Myocyte (in vitro differentiated cells): ENCODE data around the gene PTPRS. TPM values are rescaled to one million over a fixed set of nuclear protein-coding genes. Genes with fewer than 3 reads are reported as not detected.
"Not testable (repeated sequence)": the region's sequence is repeated elsewhere in the genome, so short reads cannot be mapped to it uniquely, and the experiment has no call there.

ENCODE experiments used
- DNase-seq: peaks from one replicate; pipeline ENCODE4 v3.0.0-alpha.2; 2012; ENCODE audit warnings: low read depth
- total RNA-seq: library from RNA; depleted of rRNA; stranded (reverse); fragments of >200 nt; gene quantifications from 2 replicates; pipeline ENCODE4 v1.2.3, GENCODE V29; 2014

PTPRS gene
- total RNA-seq, 1 donor from 2014 or later, result 104 TPM

DNA sequence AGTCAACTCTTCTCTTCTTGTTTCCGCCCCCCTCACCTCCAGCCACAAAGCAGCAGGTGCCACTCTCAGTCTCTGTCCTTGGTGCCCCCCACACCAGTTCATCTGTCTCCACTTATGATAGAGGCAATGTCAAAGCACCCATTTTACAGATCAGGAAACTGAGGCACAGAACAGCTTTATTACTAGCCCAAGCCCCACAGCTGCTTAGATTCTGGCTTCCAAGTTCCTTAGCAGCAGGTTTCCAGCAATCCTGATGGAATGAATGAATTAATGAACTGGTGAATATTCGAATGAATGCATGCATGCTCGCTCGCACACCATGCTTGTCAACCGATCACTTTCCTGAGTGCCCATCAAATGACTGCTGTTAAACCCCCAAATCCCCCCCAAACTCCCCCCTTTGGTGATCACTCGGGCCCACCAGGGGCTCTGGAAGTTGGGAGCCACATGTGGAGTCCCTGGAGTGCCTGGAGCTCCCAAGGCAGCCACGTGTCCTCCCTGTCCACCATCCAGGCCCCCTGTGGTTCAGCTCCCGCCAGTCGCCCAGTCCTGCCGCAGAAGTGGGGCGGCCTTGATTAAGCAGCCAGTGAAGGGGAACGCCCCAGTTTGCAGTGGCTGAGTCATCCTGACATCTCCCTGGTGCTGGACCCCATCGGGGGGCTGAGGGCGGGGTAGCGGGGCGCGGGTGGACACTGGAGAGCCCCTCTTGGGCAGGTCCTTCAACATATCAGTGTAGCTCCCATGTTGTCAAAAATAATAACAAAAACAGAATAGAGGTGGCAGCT is 6.8 kb downstream of the PTPRS start:
- no peak for DNase-seq

DNA sequence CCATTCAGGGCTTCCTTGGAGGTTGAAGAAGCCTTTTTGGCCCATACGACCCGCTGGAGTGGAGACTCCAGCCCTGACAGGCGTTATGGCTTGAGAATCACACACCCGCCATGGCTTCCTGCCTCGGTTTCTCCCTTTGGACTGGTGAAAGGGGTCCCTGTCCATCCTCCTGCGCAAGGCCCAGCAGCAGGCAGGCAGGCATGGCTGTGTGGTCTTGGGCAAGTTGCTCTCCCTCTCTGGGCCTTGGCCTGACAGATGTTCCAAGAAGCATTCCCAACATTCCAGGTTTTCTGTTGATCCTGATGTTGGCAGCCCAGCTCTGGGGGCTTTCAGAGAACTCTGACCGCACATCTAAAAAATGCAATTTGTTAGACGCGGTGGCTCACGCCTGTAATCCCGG is 8.1 kb downstream of the PTPRS start:
- DNase-seq, result no peak

DNA sequence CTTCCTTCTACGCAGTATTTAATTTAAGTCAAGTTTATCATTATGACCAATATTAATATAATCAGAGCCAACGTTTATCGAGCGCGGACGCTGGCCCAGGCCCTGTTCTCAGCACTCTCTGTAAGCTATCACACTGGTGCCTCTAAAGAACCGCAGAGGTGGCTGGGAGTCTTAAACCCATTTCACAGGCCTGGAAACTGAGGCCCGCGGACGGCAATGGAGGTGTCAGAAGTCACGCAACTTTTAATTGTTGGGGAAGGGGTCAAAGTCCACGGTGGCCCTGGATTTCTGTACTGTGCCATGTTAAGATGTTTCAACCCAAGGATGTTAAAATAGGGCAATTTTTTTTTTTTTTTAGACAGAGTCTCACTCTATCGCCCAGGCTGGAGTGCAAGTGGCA is 8.8 kb downstream of the PTPRS start:
- DNase-seq, result no peak

DNA sequence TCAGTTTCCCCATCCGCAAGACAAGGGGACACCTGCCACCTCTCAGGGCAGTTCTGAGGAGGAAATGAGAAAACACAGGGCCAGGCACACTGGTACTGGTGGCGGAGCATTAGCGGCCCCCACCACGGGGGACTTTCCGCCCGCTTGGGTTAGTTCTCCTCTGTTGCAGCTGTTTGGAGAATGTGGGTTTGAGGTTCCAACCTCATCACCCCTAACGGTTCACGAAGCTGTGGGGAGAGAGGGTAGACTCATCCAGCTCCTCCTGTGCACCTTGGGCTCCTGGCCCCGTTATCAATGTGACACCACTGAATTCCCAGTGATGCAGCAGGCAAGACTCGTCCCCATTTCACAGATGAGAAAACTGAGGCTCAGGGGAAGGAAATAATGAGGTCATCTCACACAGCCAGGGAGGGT is 10.3 kb downstream of the PTPRS start:
- DNase-seq, result no peak

DNA sequence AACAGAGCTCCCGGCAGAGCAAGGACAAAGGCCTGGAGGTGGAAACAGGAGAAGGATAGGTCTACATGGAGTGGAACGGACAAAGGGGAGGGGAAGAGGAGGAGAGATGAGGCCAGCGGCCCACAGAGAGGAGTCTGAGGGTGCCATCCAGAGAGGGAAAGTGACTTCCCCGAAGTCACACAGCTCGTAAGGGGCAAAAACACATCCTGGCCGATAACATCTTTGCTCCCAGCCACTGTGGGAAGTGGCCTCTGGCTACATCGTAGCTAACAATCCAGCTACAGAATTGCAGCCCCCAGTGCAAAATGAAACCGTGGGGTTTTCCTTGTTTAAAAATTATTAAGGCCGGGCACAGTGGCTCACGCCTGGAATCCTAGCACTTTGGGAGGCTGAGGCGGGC is 11.5 kb downstream of the PTPRS start:
- no peak for DNase-seq

DNA sequence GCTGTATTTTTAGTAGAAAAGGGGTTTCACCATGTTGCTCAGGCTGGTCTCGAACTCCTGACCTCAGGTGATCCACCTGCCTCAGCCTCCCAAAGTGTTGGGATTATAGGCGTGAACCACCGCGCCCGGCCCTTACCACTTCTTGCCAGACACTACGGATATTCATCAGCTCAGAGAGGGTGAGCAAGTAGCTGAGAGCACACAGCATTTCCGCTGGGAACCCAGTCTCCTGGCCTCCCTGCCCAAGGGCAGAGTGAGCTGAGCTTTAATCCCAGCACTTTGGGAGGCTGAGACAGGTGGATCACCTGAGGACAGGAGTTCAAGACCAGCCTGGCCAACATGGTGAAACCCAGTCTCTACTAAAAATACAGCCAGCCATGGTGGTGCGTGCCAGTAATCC is 12.2 kb downstream of the PTPRS start:
- DNase-seq, result not testable (repeated sequence)

DNA sequence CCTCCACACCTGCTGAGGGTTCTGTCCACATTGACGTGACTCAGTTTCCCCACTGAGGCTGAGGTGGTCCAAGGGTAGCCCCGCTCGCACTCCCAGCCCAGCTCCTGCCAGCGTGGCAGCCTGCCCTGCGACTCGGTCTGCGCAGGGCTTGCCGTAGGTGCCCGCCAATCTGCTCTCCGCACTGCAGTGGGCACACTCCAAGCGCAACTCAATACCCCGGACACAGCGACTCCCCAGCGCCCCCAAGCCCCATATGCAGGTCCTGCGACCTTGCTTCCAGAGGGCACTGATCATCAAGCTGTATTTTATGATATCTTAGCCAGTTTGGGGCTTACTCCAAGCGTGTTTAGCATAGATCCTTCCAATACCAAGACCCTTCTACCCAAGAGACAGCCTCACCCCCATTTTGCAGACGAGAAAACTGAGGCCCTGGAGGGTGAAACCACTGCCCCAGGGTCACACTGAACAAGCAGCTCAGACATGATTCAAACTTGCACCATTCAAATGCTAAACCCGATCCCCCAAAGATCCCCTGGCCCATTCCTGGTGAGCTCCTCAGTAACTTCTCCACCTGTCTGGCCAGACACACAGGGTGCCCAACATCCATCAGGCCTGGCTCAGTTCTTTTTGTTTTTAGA is 13.5 kb downstream of the PTPRS start:
- DNase-seq, result no peak

DNA sequence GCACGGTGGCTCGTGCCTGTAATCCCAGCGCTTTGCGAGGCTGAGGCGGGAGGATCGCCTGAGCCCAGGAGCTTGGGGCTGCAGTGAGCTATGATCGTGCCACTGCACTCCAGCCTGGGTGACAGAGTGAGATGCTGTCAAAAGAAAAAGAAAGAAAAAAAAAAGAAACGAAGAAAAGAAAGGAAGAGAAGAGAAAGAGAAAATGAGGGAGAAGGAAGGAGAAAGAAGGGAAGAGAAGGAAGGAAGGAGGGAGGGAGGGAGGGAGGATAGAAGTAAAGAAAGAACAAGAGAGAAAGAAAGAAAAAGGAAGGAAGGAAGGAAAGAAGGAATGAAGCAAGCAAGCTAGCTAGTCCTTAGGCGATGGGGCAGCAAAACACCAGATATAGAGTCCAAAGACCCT is 14.1 kb downstream of the PTPRS start:
- DNase-seq, result no peak

DNA sequence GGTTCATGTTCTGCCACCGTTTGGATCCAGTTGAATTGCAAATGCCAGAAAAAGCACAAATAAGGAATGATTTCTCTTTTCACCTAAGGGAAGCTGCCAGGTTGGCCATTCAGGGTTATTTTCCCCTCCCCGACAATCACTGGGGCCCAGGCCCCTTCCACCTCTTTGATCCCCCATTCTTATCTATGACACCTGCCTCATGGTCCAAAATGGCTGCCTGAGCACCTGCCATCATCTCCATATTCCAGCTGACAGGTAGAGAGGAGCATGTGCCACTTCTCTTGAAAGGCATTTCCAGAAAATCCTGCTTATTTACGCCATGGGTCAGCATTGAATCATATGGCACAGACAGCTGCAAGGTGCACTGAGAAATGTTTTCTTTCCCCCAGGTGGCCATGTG is 15.7 kb downstream of the PTPRS start:
- no peak for DNase-seq

DNA sequence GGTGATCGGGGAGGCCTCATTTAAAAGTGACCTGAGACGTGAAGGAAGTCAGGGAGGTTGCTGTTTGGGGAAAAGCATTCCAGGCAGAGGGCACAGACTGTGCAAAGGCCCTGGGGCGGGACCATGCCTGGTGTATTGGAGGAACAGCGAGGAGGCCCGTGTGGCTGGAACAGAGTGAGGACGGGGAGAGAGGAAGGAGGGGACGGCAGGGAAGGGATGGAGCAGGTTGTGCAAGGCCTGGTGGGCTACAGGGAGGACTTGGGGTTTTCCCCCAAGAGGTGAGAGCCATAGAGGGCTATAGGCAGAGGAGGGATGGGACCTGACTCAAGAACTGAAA is 17.2 kb downstream of the PTPRS start:
- no peak for DNase-seq

DNA sequence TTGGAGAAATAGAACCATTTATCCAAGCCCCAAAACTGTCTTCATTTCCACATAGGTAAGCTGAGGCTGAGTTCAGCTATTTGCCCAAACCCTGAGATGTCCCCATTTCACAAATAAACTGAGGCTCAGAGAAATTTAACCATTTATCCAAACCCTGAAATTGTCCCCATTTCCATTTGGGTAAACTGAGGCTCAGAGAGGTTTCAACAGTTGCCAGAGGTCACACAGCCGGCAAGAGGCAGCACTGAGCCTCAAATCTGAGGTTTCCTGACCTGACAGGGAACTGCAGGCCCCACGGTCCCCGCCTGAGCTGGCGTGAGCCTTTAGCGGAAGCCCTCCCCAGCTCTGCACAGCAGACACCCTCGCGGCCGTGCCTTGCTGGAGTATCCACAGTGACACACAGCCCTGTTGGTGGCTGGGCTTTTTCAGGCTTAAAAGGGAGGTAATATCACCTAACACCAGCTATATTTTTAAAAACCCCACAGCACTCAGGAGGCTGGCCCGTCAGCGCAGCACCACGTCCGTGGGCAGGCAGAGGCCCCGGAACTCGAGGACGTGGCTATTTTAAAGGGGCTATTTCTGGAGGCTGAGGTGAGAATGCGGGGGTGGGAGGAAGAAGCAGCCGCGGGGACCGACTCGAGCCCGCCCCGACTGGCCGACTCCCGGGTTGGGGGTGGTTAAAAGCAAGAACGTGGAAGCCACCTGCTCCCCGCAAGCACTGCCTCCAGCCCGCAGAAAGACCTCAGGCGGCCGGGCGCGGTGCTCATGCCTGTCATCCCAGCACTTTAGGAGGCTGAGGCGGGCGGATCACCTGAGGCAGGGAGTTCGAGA is 18.5 kb downstream of the PTPRS start:
- peak; percentile 87 for DNase-seq

DNA sequence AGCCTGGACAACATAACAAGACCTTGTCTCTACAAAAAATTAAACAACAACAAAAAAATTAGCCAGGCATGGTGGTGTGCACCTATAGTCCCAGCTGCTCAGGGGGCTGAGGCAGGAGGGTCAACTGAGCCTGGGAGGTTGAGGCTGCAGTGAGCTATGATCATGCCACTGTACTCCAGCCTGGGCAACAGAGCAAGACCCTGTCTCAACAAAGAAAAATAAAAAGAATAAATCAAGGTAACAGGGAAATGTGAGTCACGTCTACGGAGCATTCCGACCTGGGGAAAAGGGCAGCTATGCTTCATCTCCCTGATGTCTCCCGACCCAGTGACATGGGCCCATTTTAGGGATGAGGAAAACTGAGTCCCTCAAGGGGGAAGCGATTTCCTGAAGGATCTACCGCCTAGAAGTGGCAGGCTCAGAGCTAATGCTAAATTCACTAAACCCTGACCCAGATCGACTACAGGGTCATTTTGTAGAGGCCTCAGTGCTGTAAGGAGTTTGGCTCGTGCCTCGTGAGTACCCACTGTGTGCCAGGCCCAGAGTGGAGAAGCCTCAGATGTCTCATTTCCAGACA is 19.5 kb downstream of the PTPRS start:
- DNase-seq, result no peak

DNA sequence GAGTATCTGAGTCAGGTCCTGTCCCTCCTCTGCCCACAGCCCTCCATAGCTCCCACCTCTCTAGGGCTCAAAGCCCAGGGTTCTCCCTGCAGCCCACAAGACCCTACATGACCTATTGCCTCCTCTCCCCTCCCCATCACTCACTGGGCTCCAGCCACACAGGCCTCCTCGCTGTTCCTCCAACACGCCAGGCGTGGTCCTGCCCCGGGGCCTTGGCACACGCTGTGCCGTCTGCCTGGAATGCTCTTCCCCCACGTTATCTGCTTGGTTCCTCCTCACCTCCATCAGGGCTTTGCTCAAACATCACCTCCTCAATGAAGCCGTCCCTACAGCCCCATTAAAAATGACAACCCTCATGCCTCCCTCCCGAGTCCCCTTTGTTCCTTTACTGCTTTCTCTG is 21.1 kb downstream of the PTPRS start:
- DNase-seq, result no peak

DNA sequence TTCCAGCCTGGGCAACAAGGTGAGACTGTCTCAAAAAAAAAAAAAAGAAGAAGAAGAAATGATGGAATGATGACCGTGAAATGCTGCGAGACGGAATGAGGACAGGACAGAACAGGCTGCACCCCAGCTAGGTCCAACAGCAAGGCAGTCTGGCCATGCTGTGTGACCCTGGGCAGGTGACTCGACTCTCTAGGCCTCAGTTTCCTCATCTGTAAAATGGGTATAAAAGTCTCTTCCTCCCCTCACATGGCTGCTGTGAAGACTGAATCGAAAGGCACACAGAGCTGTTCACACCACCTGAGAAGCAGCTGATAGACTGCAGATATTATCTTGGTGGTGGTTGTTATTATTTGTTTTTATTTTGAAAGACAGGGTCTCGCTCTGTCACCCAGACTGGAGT is 22.3 kb downstream of the PTPRS start:
- DNase-seq, result no peak

DNA sequence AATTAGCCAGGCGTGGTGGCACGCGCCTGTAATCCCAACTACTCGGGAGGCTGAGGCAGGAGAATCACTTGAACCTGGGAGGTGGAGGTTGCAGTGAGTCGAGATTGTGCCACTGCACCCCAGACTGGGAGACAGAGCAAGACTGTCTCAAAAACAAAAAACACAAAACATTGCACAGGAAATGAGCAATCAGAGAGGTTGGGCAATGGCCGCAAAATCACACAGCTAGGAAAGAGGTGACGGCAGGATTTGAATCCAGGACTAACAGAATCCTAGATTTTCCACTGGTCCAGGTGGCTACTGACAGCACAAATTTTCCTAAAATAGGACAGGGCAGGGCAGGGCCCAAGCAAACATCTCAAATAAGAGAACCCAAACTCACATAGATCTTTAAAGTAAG is 23.3 kb downstream of the PTPRS start:
- DNase-seq, result no peak

DNA sequence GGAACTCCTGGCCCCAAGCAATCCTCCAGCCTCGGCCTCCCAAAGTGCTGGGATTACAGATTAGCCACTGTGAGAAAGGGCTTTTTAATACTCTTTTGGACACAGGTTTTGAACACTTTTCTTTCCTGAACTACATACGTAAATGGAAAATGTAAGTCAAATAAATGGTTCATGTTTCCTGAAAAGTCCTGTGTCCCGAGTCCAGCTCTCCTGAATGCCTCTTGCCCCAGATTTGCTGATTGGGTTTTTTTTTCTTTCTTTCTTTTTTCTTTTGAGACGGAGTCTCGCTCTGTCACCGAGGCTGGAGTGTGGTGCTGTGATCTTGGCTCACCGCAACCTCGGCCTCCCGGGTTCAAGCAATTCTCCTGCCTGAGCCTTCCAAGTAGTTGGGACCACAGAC is 24.5 kb downstream of the PTPRS start:
- DNase-seq, result no peak

DNA sequence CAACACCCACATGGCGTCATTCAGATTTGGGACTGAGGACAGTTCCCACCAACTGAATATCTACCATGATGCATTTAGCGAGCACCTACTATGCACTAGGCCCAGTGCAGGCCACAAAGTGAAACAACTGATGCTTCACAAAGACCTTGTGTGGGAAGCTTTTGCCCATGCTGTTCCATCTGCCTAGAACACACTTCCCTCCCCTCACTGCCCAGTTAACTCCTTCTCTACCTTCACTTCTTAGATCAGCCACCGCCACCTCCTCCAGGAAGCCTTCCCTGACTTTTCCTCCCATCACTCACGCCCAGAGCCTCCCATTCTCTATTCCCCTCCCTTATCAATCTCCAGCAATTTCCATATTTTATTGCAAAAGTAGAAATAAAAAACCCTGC is 25.7 kb downstream of the PTPRS start:
- no peak for DNase-seq

DNA sequence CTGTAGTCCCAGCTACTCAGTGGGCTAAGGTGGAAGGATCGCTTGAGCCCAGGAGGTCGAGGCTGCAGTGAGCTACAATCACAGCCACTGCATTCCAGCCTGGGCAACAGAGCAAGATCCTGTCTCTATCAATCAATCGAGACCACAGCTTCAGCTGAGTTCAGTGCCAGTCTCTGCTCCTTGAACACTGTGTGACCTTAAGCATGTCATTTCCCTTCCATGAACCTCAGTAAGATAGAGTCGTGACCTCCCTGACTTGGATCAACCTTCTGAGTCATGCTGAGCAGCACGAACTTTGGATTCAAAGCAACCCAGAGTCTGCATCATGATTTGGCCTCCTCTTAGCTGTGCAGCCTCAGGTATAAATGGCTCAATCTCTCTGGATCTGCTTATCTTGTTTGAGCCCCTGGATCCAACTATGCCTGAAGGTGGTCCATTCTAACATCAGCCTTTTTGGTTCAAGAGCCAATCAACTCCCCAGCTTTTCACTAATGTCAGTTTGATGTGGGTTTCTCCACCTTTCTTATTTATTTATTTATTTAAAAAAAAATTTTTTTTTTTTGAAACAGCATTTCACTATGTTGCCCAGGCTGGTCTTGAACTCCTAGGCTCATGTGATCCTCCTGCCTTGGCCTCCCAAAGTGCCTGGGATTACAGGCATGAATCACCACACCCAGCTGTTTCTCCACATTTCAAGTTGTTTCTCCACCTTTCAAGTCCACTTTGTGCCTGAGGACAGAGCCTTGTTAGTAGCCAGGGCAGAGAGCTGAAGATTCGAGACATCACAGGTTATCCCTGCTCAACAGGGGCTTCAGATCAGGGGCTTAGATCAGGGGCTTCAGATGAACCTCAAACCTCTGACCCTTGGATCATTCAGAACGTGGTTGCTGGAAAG is 26.4 kb downstream of the PTPRS start:
- no peak for DNase-seq

DNA sequence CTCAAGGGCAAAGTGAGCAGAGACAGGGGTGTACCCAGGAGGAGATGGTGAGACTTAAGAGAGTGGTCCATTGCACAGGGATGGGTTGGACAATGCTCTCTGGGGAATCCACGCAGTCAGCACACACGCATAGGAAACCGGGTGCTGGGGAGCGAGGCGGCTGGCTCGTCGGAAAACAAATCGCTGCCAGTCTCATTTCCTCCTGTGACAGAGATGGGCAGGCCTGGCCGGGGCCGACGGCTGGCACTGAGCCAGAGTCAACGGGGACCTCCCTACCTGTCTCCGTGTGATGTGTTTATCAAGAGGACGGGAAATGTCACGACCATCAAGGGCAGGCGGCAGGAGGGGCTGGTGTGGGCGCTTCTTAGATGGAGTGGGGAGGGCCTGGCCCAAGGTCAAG is 27.3 kb downstream of the PTPRS start:
- DNase-seq, result no peak

DNA sequence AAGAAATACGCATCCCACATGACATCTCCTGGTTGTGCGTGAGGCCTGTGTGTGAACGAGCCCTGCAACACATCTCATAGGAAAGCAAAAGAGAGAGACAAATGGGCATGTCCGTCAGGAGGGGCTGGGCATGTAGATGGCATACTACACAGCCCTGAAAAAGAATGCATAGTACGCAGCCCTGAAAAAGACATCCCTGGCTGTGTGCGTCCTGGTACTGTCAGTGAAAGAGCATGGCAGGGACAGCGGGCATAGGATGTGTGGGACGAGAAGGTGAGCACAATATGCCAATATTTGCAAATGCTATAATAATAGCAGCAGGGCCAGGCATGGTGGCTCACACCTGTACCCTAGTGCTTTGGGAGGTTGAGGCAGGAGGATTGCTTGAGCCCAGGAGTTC is 28.6 kb downstream of the PTPRS start:
- DNase-seq, result no peak
